Testis (tissue), 3 donors: ENCODE measurements around the gene ULK3. TPM values are rescaled to one million over a fixed set of nuclear protein-coding genes. Genes with fewer than 3 reads are reported as not detected.

Source experiments
- DNase-seq: peaks from one replicate; pipeline ENCODE4 v3.0.0-alpha.2; 2019
- H3K27ac ChIP-seq, 2 donors: fragments of 200-600 bp; sonication (generic); one replicate each; pipeline ENCODE4 v1.5.1; 2019
- H3K27me3 ChIP-seq: fragments of 200-600 bp; sonication (generic); one replicate; pipeline ENCODE4 v1.5.1; 2019
- H3K36me3 ChIP-seq: fragments of 200-600 bp; sonication (generic); one replicate; pipeline ENCODE4 v1.5.1; 2017; ENCODE audit warnings: low read depth; ENCODE audit errors: missing control alignments
- H3K4me1 ChIP-seq: fragments of 200-600 bp; sonication (generic); one replicate; pipeline ENCODE4 v1.5.1; 2019
- H3K4me3 ChIP-seq, 2 donors: fragments of 200-600 bp; sonication (generic); one replicate each; pipeline ENCODE4 v1.5.1; 2017 to 2019
- H3K9me3 ChIP-seq: fragments of 200-600 bp; sonication (generic); one replicate; pipeline ENCODE4 v1.5.1; 2017
- POLR2A ChIP-seq: fragments of 450-650 bp; IDR thresholded peaks from one replicate; pipeline ENCODE4 v1.6.1; 2017; ENCODE audit warnings: antibody characterized with exemption, mild to moderate bottlenecking, moderate library complexity
- WGBS, 2 donors: methylation state at CpG; one replicate each; pipeline ENCODE4 v1.1.5; 2018; 5-methylcytosine and 5-hydroxymethylcytosine counted together
- intact Hi-C: fragments of 100-400 bp; cut with DNase I; formaldehyde crosslinking; loops from one replicate; pipeline ENCODE4 v1.15.1; 2023; ENCODE audit warnings: low total_unique reads
- polyA plus RNA-seq: library from polyadenylated mRNA; stranded (reverse); fragments of 350-450 nt; fragmentation: Illumina TruSeq; extraction: RNeasy Lipid Tissue Mini Kit (QIAGEN cat#74804); gene quantifications from one replicate; pipeline ENCODE4 v1.2.3, GENCODE V29; 2014; ENCODE audit warnings: low read depth, low replicate concordance; ENCODE audit not compliant: insufficient read depth
- total RNA-seq, 2 donors: library from RNA; depleted of rRNA; stranded (reverse); fragments of >200 nt; gene quantifications; one replicate each; pipeline ENCODE4 v1.2.3, GENCODE V29; 2016
- TF ChIP-seq, protein P1 (sequence below), 3 experiments: fragments of 450-650 bp in 2 of 3; fragments of 200-600 bp in 1 of 3; sonication (generic) in 1 of 3; IDR thresholded peaks; one replicate each; pipeline ENCODE4 v1.5.1; 2016 to 2019; ENCODE audit warnings: antibody characterized with exemption in 3 of 3, mild to moderate bottlenecking in 2 of 3, moderate library complexity in 1 of 3

ULK3 gene
- total and polyA plus RNA-seq, 3 donors from 2014 or later = 27.0 to 78.5 (median 68.2) TPM

DNA sequence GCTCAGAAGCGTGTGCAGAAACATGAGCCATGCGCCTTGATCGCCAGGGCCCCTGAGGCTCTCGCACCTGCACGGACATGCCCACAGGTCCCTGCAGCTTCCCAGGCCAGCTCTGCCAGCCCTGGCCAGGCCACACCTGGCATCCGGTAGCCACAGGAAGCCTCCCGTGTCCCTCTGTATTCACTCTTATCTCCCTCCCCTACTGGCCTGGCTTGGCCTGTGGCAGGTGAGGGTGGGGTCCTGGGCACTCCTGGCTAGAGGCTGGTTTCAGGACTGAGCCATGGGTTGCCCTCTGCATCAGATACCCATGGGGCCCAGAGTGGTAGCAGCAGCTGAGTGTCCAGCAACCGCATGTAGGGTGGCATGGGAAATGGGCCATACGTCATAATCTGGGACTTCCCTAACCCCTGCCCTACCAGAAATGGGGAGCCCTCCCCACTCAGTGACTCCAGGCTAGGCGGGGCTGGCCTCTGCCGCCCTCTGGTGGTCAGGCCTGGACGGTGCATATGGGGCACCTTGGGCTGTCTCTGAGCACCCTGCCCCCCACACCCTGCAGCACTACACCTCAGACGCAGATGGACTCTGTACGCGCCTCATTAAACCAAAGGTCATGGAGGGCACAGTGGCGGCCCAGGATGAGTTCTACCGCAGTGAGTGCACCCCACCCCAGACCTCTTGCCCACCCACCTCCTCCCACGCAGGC is 42.9 kb downstream of the ULK3 start:
- intact Hi-C loops = no loop called here
- no peaks in the 10 kb centered on the region for H3K27me3 ChIP-seq
- H3K36me3 ChIP-seq = no peaks in the 10 kb centered on the region
- peak; percentile 67 for DNase-seq
- H3K27ac ChIP-seq = no peak overlapping the region
- H3K4me1 ChIP-seq = no peaks in the 10 kb centered on the region
- no peak for TF ChIP-seq POLR2A
- TF ChIP-seq, protein P1, sequence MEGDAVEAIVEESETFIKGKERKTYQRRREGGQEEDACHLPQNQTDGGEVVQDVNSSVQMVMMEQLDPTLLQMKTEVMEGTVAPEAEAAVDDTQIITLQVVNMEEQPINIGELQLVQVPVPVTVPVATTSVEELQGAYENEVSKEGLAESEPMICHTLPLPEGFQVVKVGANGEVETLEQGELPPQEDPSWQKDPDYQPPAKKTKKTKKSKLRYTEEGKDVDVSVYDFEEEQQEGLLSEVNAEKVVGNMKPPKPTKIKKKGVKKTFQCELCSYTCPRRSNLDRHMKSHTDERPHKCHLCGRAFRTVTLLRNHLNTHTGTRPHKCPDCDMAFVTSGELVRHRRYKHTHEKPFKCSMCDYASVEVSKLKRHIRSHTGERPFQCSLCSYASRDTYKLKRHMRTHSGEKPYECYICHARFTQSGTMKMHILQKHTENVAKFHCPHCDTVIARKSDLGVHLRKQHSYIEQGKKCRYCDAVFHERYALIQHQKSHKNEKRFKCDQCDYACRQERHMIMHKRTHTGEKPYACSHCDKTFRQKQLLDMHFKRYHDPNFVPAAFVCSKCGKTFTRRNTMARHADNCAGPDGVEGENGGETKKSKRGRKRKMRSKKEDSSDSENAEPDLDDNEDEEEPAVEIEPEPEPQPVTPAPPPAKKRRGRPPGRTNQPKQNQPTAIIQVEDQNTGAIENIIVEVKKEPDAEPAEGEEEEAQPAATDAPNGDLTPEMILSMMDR (IDR thresholded peaks at IDR 0.05) = peak; percentile 87 to 88 (median 88)
- no peak overlapping the region for H3K4me3 ChIP-seq
- 74 to 75% methylated on average over 12 to 18 of the region's 18 CpGs for whole genome bisulfite sequencing, 2 donors
- no peaks in the 10 kb centered on the region for H3K9me3 ChIP-seq

DNA sequence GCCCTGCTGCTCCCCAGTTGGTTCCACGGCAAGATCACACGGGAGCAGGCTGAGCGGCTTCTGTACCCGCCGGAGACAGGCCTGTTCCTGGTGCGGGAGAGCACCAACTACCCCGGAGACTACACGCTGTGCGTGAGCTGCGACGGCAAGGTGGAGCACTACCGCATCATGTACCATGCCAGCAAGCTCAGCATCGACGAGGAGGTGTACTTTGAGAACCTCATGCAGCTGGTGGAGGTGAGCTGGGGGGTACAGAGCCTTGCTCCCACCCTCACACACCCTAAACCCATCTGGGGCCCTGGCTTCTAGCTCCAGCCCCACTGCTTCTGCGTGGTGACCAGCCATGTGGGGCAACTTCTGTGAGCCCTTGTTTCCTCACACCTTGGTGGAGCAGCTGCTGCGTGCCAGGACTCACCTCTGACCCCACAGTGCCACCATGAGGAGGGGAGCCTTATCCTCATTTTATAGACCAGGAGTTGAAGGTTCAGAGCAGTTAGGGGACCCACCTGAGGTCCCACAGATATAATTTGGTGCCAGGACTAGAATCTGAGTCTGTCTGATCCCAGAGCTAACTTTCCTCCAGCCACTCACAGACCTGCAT is 43.6 kb downstream of the ULK3 start:
- Histone ChIP-seq H3K9me3 (no peaks in the 10 kb centered on the region), H3K4me3 (no peak overlapping the region), H3K36me3 (no peaks in the 10 kb centered on the region), H3K27ac (no peak overlapping the region), H3K27me3 (no peaks in the 10 kb centered on the region), H3K4me1 (no peaks in the 10 kb centered on the region)
- no peak for DNase-seq
- WGBS, 2 donors = 89 to 95% methylated on average over 13 to 15 of the region's 16 CpGs
- TF ChIP-seq, protein P1 (IDR thresholded peaks at IDR 0.05) = no peak
- TF ChIP-seq POLR2A = no peak
- intact Hi-C loops = no loop called here

DNA sequence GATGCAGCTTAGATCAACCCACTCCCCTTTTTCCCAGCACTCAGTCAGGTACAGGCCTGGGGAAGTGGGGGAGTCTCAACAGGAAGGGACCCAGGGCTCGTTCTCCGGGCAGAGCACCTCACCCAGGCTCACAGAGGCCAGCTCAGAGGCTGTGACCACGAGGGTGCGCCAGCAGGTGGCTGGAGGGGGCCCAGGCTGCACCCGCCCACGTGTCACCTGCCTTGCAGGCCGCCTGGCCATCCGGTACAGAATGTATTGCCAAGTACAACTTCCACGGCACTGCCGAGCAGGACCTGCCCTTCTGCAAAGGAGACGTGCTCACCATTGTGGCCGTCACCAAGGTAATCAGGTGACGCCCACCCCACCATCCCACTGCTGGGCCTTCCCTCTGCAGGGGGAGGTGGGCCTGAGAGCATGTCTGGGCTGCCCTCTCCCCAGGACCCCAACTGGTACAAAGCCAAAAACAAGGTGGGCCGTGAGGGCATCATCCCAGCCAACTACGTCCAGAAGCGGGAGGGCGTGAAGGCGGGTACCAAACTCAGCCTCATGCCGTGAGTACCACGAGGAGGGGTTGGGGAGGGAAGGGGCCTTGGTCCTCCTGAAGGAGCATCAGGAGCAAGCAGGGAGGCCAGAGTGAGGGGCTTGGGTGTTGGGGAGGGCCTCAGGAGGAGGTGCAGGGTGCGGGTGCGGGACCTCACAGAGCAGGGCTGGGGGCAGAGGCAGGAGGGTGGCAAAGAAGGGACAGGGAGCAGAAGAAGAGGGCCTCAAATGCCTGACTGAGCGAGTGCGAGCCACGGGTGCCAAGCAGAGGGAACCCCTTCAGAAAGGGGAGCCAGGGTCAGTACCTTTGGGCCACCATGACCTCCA is 44.3 kb downstream of the ULK3 start:
- 71 to 88% methylated on average over 15 to 25 of the region's 25 CpGs for WGBS, 2 donors
- intact Hi-C loops = no loop called here
- no peaks in the 10 kb centered on the region for H3K27me3 ChIP-seq
- no peak overlapping the region for H3K4me3 ChIP-seq
- no peaks in the 10 kb centered on the region for H3K36me3 ChIP-seq
- TF ChIP-seq POLR2A = no peak
- TF ChIP-seq, protein P1 (IDR thresholded peaks at IDR 0.05) = no peak
- no peaks in the 10 kb centered on the region for H3K9me3 ChIP-seq
- DNase-seq = no peak
- H3K27ac ChIP-seq = no peak overlapping the region
- H3K4me1 ChIP-seq = no peaks in the 10 kb centered on the region

DNA sequence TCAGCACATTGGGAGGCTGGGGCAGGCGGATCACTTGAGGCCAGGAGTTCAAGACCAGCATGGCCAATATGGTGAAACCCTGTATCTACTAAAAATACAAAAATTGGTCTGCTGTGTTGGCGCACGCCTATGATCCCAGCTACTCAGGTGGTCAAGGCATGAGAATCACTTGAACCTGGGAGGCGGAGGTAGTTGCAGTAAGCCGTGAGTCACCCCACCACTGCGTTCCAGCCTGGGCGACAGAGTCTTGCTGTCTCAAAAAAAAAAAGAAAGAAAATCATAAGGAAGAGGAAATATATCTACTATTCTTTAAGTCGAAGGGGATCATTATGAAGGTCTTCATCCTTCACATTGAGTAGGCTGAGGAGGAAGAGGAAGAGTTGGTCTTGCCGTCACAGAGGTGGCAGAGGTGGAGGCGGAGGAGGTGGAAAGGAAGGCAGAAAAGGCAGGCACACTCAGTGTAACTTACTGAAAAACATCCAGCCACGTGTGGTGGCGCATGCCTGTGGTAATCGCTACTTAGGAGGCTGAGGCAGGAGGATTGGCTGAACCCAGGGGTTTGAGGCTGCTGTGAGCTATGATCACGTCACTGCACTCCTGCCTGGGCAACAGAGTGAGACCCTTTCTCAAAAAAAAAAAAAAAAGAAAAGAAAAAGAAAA is 46.9 kb downstream of the ULK3 start:
- Histone ChIP-seq H3K4me3 (no peak overlapping the region), H3K36me3 (no peaks in the 10 kb centered on the region), H3K4me1 (no peaks in the 10 kb centered on the region), H3K27me3 (no peaks in the 10 kb centered on the region), H3K9me3 (no peaks in the 10 kb centered on the region), H3K27ac (no peak overlapping the region)
- 89 to 92% methylated on average over 14 of the region's 14 CpGs for WGBS, 2 donors
- intact Hi-C loops = no loop called here
- TF ChIP-seq, protein P1 (IDR thresholded peaks at IDR 0.05) = no peak
- TF ChIP-seq POLR2A = no peak
- no peak for DNase-seq
